Measurements from ENCODE around the gene EIF3B.

EIF3B gene

DNA sequence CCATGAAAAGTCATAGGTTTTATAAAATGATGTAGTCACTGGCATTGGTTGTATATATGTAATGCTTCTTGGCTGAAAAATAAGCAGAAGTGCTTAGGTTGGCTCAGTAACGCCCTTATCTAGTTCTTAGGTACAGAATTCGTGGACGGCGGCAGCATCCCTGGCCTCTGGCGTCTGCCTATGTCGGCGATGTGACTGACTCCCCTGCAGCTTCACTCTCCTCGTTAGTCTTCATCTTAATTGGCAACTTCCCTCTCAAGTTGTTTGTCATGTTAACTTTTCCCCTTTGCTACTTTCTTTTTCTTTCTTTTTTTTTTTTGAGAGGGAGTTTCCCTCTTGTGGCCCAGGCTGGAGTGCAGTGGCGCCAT, 67.3 kb downstream of the EIF3B start:
- H3K36me3 ChIP-seq (ENCODE audit: control insufficient read depth in 1 of 2, insufficient read depth in 2 of 2, low read length in 2 of 2) = no peaks in the 10 kb centered on the region

GRCh38 chr7:2425749-2426148, 71.1 kb downstream of the EIF3B start:
- no peaks in the 10 kb centered on the region for H3K27me3 ChIP-seq (ENCODE audit: low read depth, low read length)
- H3K4me1 ChIP-seq (ENCODE audit: control insufficient read depth in 1 of 2, insufficient read depth in 2 of 2, low read length in 2 of 2) = no peaks in the 10 kb centered on the region
- no peak overlapping the region for H3K27ac ChIP-seq (ENCODE audit: low read length)
- H3K36me3 ChIP-seq (ENCODE audit: control insufficient read depth in 1 of 2, insufficient read depth in 2 of 2, low read length in 2 of 2) = no peaks in the 10 kb centered on the region
- H3K4me3 ChIP-seq (ENCODE audit: low read depth in 1 of 2, low read length in 2 of 2) = no peak overlapping the region
- H3K9me3 ChIP-seq (ENCODE audit: control insufficient read depth in 1 of 2, low read length in 2 of 2) = no peaks in the 10 kb centered on the region

More for the DNA sequence above, 67.3 kb downstream of the EIF3B start:
- Histone ChIP-seq H3K9me3 (ENCODE audit: control insufficient read depth in 1 of 2, low read length in 2 of 2) (no peaks in the 10 kb centered on the region), H3K4me3 (ENCODE audit: low read depth in 1 of 2, low read length in 2 of 2) (no peak overlapping the region), H3K4me1 (ENCODE audit: control insufficient read depth in 1 of 2, insufficient read depth in 2 of 2, low read length in 2 of 2) (no peaks in the 10 kb centered on the region), H3K27me3 (ENCODE audit: low read depth, low read length) (no peaks in the 10 kb centered on the region), H3K27ac (ENCODE audit: low read length) (no peak overlapping the region)

Measured in muscle layer of duodenum (tissue), 2 donors.